ENCODE results near the gene SORCS3. TPM values are rescaled to one million over a fixed set of nuclear protein-coding genes. Genes with fewer than 3 reads are reported as not detected.

SORCS3 gene
- total and polyA plus RNA-seq, 11 donors, result 0.03 to 0.19 (median 0.05) TPM; not detected in 8

- no peak overlapping the region for H3K27ac ChIP-seq
- DNase-seq (no peak), ATAC-seq (peak in 2 of 4 donors; percentile 58 to 72)
- H3K36me3 ChIP-seq, result no peaks in the 10 kb centered on the region
- no peaks in the 10 kb centered on the region for H3K27me3 ChIP-seq
- no peaks in the 10 kb centered on the region for H3K9me3 ChIP-seq
- TF ChIP-seq CTCF (IDR thresholded peaks at IDR 0.05) (no peak), POLR2A (IDR thresholded peaks at IDR 0.05) (no peak)
- intact Hi-C loops (cut with DNase I), result no loop called here
- WGBS, 4 donors, result 30 to 43% (median 36%) methylated on average over 3 of the region's 3 CpGs
- peaks cover 0 to under 1% (median 0%) of the 10 kb centered on the region in 12 donors for H3K4me1 ChIP-seq
- no peak overlapping the region for H3K4me3 ChIP-seq
These were observed 100.0 kb downstream of the SORCS3 start for GRCh38 chr10:104741127-104741526.

- WGBS, 4 donors, result 71 to 83% (median 76%) methylated on average over 1 of the region's 1 CpG
These were observed 103.0 kb downstream of the SORCS3 start for GRCh38 chr10:104744052-104744451.

GRCh38 chr10:104750291-104750690 lies 109.2 kb downstream of the SORCS3 start:
- Histone ChIP-seq H3K36me3 (no peaks in the 10 kb centered on the region), H3K4me1 (no peaks in the 10 kb centered on the region), H3K27me3 (no peaks in the 10 kb centered on the region), H3K27ac (no peak overlapping the region), H3K9me3 (no peaks in the 10 kb centered on the region), H3K4me3 (no peak overlapping the region)
- DNase-seq (no peak), ATAC-seq (no peak)
- 61 to 68% (median 63%) methylated on average over 2 of the region's 2 CpGs for WGBS, 4 donors
- TF ChIP-seq POLR2A (IDR thresholded peaks at IDR 0.05), result no peak
- no peak for TF ChIP-seq CTCF (IDR thresholded peaks at IDR 0.05)
- intact Hi-C loops (cut with DNase I), result no loop called here

More at GRCh38 chr10:104744052-104744451, 103.0 kb downstream of the SORCS3 start:
- Histone ChIP-seq H3K9me3 (no peaks in the 10 kb centered on the region), H3K27me3 (no peaks in the 10 kb centered on the region), H3K4me1 (no peaks in the 10 kb centered on the region), H3K36me3 (no peaks in the 10 kb centered on the region), H3K27ac (no peak overlapping the region), H3K4me3 (no peak overlapping the region)
- intact Hi-C loops (cut with DNase I), result no loop called here
- TF ChIP-seq POLR2A (IDR thresholded peaks at IDR 0.05) (no peak), CTCF (IDR thresholded peaks at IDR 0.05) (no peak)
- no peak for ATAC-seq
- no peak for DNase-seq

GRCh38 chr10:104762793-104763192 lies 121.7 kb downstream of the SORCS3 start:
- Histone ChIP-seq H3K27me3 (no peaks in the 10 kb centered on the region), H3K27ac (no peak overlapping the region), H3K36me3 (no peaks in the 10 kb centered on the region), H3K9me3 (no peaks in the 10 kb centered on the region), H3K4me1 (no peaks in the 10 kb centered on the region), H3K4me3 (no peak overlapping the region)
- intact Hi-C loops (cut with DNase I), result no loop called here
- ATAC-seq, result no peak
- TF ChIP-seq POLR2A (IDR thresholded peaks at IDR 0.05), result no peak
- DNase-seq, result no peak
- WGBS, 4 donors, result 76 to 83% (median 78%) methylated on average over 4 of the region's 4 CpGs

- Histone ChIP-seq H3K27ac (no peak overlapping the region), H3K9me3 (no peaks in the 10 kb centered on the region), H3K27me3 (peaks cover 0 to 2% (median 0%) of the 10 kb centered on the region in 9 donors), H3K36me3 (no peaks in the 10 kb centered on the region), H3K4me3 (no peak overlapping the region), H3K4me1 (no peaks in the 10 kb centered on the region)
- peak in 1 of 4 donors; percentile 22 for ATAC-seq
- TF ChIP-seq POLR2A (IDR thresholded peaks at IDR 0.05), result no peak
- TF ChIP-seq CTCF (IDR thresholded peaks at IDR 0.05), result no peak
- intact Hi-C loops (cut with DNase I), result no loop called here
- no peak for DNase-seq
- 25 to 52% (median 40%) methylated on average over 2 of the region's 2 CpGs for WGBS, 4 donors
These were observed 125.3 kb downstream of the SORCS3 start for GRCh38 chr10:104766341-104766740.
